NCI-H510A (cell line): ENCODE results near the gene STOX1.
"Not testable (repeated sequence)": the region's sequence is repeated elsewhere in the genome, so short reads cannot be mapped to it uniquely, and the experiment has no call there.

ENCODE experiments used
- DNase-seq: peaks from one replicate; lab custom pipeline; 2025; lab: John Stamatoyannopoulos, UW

The STOX1 gene

GRCh38 chr10:68826764-68827591 is at the start of gene STOX1:
TSS of gene STOX1 (plus strand) at chr10:68827531. CDS start at chr10:68827624, 93 bp downstream.
- peak; percentile 76 for DNase-seq

GRCh38 chr10:68781613-68782574 is 45.4 kb upstream of the STOX1 start:
- DNase-seq, result no peak

GRCh38 chr10:68784476-68784875 is 42.9 kb upstream of the STOX1 start:
- DNase-seq, result no peak

- no peak for DNase-seq
These were observed 39.5 kb upstream of the STOX1 start for GRCh38 chr10:68787813-68788212.

GRCh38 chr10:68790476-68790875 is 36.9 kb upstream of the STOX1 start:
- DNase-seq, result no peak

GRCh38 chr10:68792115-68792514 is 35.2 kb upstream of the STOX1 start:
- DNase-seq, result no peak

- DNase-seq, result no peak
These were observed 31.3 kb upstream of the STOX1 start for GRCh38 chr10:68795886-68796532.

- no peak for DNase-seq
These were observed 30.7 kb upstream of the STOX1 start for GRCh38 chr10:68796605-68797004.

GRCh38 chr10:68800211-68800610 is 27.1 kb upstream of the STOX1 start:
- DNase-seq, result no peak

GRCh38 chr10:68804692-68805091 is 22.6 kb upstream of the STOX1 start:
- DNase-seq, result no peak

GRCh38 chr10:68810830-68811229 is 16.5 kb upstream of the STOX1 start:
- not testable (repeated sequence) for DNase-seq

GRCh38 chr10:68811314-68812009 is 15.9 kb upstream of the STOX1 start:
- no peak for DNase-seq

- DNase-seq, result no peak
These were observed 14.9 kb upstream of the STOX1 start for GRCh38 chr10:68812420-68812819.

GRCh38 chr10:68813559-68813958 is 13.8 kb upstream of the STOX1 start:
- DNase-seq, result no peak

GRCh38 chr10:68816796-68817412 is 10.4 kb upstream of the STOX1 start:
- DNase-seq, result no peak

- DNase-seq, result not testable (repeated sequence)
These were observed 7.0 kb upstream of the STOX1 start for GRCh38 chr10:68820359-68820758.

- DNase-seq, result not testable (repeated sequence)
These were observed 4.7 kb upstream of the STOX1 start for GRCh38 chr10:68822626-68823025.

- DNase-seq, result not testable (repeated sequence)
These were observed 245 bp downstream of the STOX1 start for GRCh38 chr10:68827592-68827959.

GRCh38 chr10:68828083-68828601 is 811 bp downstream of the STOX1 start:
- not testable (repeated sequence) for DNase-seq

GRCh38 chr10:68828833-68829232 is 1.5 kb downstream of the STOX1 start:
- DNase-seq, result no peak

- DNase-seq, result no peak
These were observed 2.2 kb downstream of the STOX1 start for GRCh38 chr10:68829521-68829920.
